H1 (cell line): ENCODE results near the gene ZNF773. TPM values are rescaled to one million over a fixed set of nuclear protein-coding genes. Genes with fewer than 3 reads are reported as not detected.
A peak's percentile ranks its signal among the peaks of the same experiment; 100 is the strongest.

ENCODE experiments used
- ATF2 ChIP-seq: IDR thresholded peaks from 2 replicates; pipeline ENCODE4 v1.6.1; 2012; ENCODE audit warnings: low read length, inconsistent platforms
- CHD7 ChIP-seq: fragments of 300-600 bp; sonication (generic); IDR thresholded peaks from 2 replicates; pipeline ENCODE4 v1.7.1; 2012; ENCODE audit warnings: low read length, moderate library complexity, mild to moderate bottlenecking, inconsistent platforms; ENCODE audit not compliant: insufficient replicate concordance
- EP300 ChIP-seq, 2 experiments: IDR thresholded peaks; 1 replicate in 1 of 2; 2 replicates in 1 of 2; pipeline ENCODE4 v1.6.1; 2011 to 2012; ENCODE audit warnings: low read depth in 2 of 2, low read length in 2 of 2, mild to moderate bottlenecking in 2 of 2, borderline replicate concordance in 1 of 2, inconsistent platforms in 1 of 2, moderate library complexity in 1 of 2
- RBBP5 ChIP-seq: IDR thresholded peaks from 2 replicates; pipeline ENCODE4 v1.7.1; 2012; ENCODE audit warnings: low read depth, mild to moderate bottlenecking, inconsistent platforms, low read length, moderate library complexity, borderline replicate concordance
- RFX5 ChIP-seq: IDR thresholded peaks from 2 replicates; pipeline ENCODE4 v1.6.1; 2011; ENCODE audit warnings: low read depth, low read length, improper control_type of control experiment, borderline replicate concordance
- SP2 ChIP-seq: IDR thresholded peaks from 2 replicates; pipeline ENCODE4 v1.6.1; 2012; ENCODE audit warnings: mild to moderate bottlenecking, low read length, inconsistent platforms
- SP4 ChIP-seq: IDR thresholded peaks from 2 replicates; pipeline ENCODE4 v1.6.1; 2012; ENCODE audit warnings: low read length, inconsistent platforms
- polyA plus RNA-seq, 7 experiments: library from polyadenylated mRNA; depleted of rRNA in 3 of 7; stranded (reverse) in 5 of 7; unstranded in 2 of 7; fragments of >200 nt in 5 of 7; fragments of 200-250 nt in 2 of 7; gene quantifications; 1 replicate in 5 of 7; 2 replicates in 1 of 7; 4 replicates in 1 of 7; pipeline versions ENCODE4 v1.2.1 to v1.2.3, GENCODE V29; 2011 to 2013; ENCODE audit warnings: missing spikeins in 2 of 7, mixed read lengths in 2 of 7
- total RNA-seq: library from RNA; stranded (reverse); fragmentation: NEBNext Ultra II Directional; extraction: Animal tissue kit (Norgen Biotek cat#: 25700); gene quantifications from 2 replicates; pipeline ENCODE4 v1.2.1, GENCODE V29; 2021

ZNF773 gene
- total and polyA plus RNA-seq, 2 of the 8 experiments (the other 6 are each of a cell fraction or from before 2014, with no cell fraction given), result 4.2 to 8.3 TPM

- TF ChIP-seq CHD7 (no peak), EP300 (IDR thresholded peaks at IDR 0.05; ENCODE audit: borderline replicate concordance in 1 of 2, low read depth in 2 of 2, low read length in 2 of 2) (peak in 1 of 2 experiments; percentile 58; a peak in 1 of 3 replicates), SP2 (no peak), SP4 (no peak), ATF2 (no peak), RFX5 (no peak), RBBP5 (peak; percentile 62; the same call in 1 of the 2 replicates)
Measured at GRCh38 chr19:57527136-57527881, 27.6 kb downstream of the ZNF773 start, which contains the start of gene ZNF549 (continued).
